ENCODE data around the gene TNFRSF21.

DNA sequence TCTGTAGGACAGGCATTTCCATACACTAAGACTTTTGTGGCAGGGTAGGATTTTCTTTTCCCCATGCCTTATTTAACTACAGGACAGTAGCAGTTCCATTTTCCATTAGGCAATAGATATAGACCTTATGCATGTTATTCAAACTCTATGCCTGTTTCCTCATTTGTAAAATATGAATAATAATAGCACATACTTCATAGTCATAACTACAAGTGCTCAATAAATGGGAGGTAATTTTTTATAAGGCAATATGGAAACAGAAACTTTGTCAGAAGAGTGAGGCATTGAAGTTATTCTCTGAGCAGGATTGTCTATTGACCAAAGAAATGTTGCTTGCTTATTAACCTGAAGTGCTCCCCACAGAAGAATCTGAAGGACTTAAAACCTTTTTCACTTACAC, 41.9 kb upstream of the TNFRSF21 start:
- TF ChIP-seq POLR2AphosphoS5 (IDR thresholded peaks at IDR 0.05) (no peak), EP300 (IDR thresholded peaks at IDR 0.05) (no peak)
- TF ChIP-seq, protein P1, sequence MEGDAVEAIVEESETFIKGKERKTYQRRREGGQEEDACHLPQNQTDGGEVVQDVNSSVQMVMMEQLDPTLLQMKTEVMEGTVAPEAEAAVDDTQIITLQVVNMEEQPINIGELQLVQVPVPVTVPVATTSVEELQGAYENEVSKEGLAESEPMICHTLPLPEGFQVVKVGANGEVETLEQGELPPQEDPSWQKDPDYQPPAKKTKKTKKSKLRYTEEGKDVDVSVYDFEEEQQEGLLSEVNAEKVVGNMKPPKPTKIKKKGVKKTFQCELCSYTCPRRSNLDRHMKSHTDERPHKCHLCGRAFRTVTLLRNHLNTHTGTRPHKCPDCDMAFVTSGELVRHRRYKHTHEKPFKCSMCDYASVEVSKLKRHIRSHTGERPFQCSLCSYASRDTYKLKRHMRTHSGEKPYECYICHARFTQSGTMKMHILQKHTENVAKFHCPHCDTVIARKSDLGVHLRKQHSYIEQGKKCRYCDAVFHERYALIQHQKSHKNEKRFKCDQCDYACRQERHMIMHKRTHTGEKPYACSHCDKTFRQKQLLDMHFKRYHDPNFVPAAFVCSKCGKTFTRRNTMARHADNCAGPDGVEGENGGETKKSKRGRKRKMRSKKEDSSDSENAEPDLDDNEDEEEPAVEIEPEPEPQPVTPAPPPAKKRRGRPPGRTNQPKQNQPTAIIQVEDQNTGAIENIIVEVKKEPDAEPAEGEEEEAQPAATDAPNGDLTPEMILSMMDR (IDR thresholded peaks at IDR 0.05), result no peak
